GM19035 (cell line): ENCODE results near the gene STIL.
"Not testable (repeated sequence)": the region's sequence is repeated elsewhere in the genome, so short reads cannot be mapped to it uniquely, and the experiment has no call there.

Experiments used
- ATAC-seq: cut with Tn5 transposase; IDR thresholded peaks from one replicate; pipeline ENCODE4 v1.9.1; 2021; ENCODE audit not compliant: unreplicated experiment

Gene STIL

GRCh38 chr1:47323599-47324031 is 9.7 kb upstream of the STIL start:
- ATAC-seq: no peak

GRCh38 chr1:47319968-47320367 is 6.0 kb upstream of the STIL start:
- not testable (repeated sequence) for ATAC-seq

GRCh38 chr1:47317841-47318240 is 3.9 kb upstream of the STIL start:
- no peak for ATAC-seq

GRCh38 chr1:47309427-47309826 is 4.5 kb downstream of the STIL start:
- no peak for ATAC-seq

- ATAC-seq: no peak
These were observed 11.5 kb downstream of the STIL start for GRCh38 chr1:47302472-47302871.

- no peak for ATAC-seq
These were observed 15.8 kb downstream of the STIL start for GRCh38 chr1:47298025-47298699.

- ATAC-seq: no peak
These were observed 18.4 kb downstream of the STIL start for GRCh38 chr1:47295579-47295978.

- ATAC-seq: not testable (repeated sequence)
These were observed 19.1 kb downstream of the STIL start for GRCh38 chr1:47294863-47295262.

GRCh38 chr1:47288116-47288515 is 25.8 kb downstream of the STIL start:
- ATAC-seq: not testable (repeated sequence)

GRCh38 chr1:47280142-47280541 is 33.8 kb downstream of the STIL start:
- no peak for ATAC-seq

GRCh38 chr1:47276850-47277249 is 37.1 kb downstream of the STIL start:
- ATAC-seq: no peak

- ATAC-seq: not testable (repeated sequence)
These were observed 38.1 kb downstream of the STIL start for GRCh38 chr1:47275811-47276210.

- not testable (repeated sequence) for ATAC-seq
These were observed 48.4 kb downstream of the STIL start for GRCh38 chr1:47265529-47265928.

GRCh38 chr1:47262787-47263413 is 51.0 kb downstream of the STIL start:
- peak; percentile 55 for ATAC-seq

- ATAC-seq: no peak
These were observed 56.7 kb downstream of the STIL start for GRCh38 chr1:47257224-47257623.

GRCh38 chr1:47252795-47253194 is 61.2 kb downstream of the STIL start:
- ATAC-seq: no peak

GRCh38 chr1:47252369-47252768 is 61.6 kb downstream of the STIL start:
- ATAC-seq: no peak

- ATAC-seq: no peak
These were observed 64.2 kb downstream of the STIL start for GRCh38 chr1:47249755-47250154.

- ATAC-seq: no peak
These were observed 69.5 kb downstream of the STIL start for GRCh38 chr1:47244339-47244862.

GRCh38 chr1:47243910-47244309 is 70.0 kb downstream of the STIL start:
- ATAC-seq: no peak

- ATAC-seq: no peak
These were observed 72.5 kb downstream of the STIL start for GRCh38 chr1:47241114-47242113.
